ENCODE measurements around the gene OR56A5.

The OR56A5 gene, protein sequence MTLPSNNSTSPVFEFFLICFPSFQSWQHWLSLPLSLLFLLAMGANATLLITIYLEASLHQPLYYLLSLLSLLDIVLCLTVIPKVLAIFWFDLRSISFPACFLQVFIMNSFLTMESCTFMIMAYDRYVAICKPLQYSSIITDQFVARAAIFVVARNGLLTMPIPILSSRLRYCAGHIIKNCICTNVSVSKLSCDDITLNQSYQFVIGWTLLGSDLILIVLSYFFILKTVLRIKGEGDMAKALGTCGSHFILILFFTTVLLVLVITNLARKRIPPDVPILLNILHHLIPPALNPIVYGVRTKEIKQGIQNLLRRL

DNA sequence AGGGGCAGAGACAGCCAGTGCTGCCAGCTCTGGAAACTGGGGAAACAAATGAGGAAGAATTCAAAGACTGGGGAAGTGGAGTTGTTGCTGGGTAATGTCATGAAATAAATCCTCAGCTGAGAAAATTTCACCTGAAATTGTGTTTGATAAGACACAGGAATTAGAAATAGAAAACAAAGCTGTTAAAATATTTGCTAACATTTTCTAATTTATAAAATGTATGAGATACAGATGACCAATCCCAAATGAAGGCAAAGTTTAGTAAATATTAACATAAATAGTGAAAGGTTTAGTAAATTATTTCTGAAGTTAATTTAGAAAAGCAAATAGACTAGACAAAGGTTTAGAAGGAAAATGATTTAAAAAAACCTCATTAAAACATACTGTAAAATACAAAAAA, at the start of gene OR56A5:
Gene OR56A5 (minus strand): TSS at position 101 of the 400 bp plus-strand sequence. CDS start 0 bp downstream, at position 101.
- Mint-ChIP-seq H3K27me3 (peaks cover 23% of the 10 kb centered on the region), H3K27ac (peak within 1 kb of the TSS in 1 of 2 donors; percentile 9), H3K4me1 (no peaks in the 10 kb centered on the region), H3K4me3 (no peak within 1 kb of the TSS), H3K9me3 (peaks cover 0 to 10% of the 10 kb centered on the region in 2 donors)
- DNase-seq, result no peak
- no peak for ATAC-seq

DNA sequence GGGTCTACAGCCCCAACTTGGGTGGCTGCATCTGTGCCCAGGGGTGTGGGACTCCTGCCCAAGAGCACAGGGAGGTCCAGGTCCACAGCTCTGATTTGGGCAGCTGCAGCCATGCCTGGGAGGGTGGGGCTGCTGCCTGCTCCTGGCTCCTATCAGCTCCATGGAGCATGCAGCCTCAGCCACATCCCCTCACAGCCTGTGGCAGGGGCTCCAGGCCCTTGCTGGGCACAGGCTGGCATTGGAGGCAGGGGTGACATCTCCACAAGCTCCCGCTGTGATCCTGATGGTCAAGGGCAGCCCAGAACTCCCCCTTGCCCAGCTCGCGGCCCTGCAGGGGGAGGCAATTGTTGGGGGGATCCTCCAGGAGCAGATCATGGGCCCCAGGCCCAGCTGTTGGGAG, 44.7 kb upstream of the OR56A5 start:
- ATAC-seq, result peak; percentile 23
- DNase-seq, result no peak
- peaks cover 7 to 9% of the 10 kb centered on the region in 2 donors for H3K9me3 Mint-ChIP-seq
- H3K4me3 Mint-ChIP-seq, result no peak overlapping the region
- no peak overlapping the region for H3K27ac Mint-ChIP-seq
- H3K4me1 Mint-ChIP-seq, result no peaks in the 10 kb centered on the region
- H3K27me3 Mint-ChIP-seq, result peaks cover 32% of the 10 kb centered on the region

DNA sequence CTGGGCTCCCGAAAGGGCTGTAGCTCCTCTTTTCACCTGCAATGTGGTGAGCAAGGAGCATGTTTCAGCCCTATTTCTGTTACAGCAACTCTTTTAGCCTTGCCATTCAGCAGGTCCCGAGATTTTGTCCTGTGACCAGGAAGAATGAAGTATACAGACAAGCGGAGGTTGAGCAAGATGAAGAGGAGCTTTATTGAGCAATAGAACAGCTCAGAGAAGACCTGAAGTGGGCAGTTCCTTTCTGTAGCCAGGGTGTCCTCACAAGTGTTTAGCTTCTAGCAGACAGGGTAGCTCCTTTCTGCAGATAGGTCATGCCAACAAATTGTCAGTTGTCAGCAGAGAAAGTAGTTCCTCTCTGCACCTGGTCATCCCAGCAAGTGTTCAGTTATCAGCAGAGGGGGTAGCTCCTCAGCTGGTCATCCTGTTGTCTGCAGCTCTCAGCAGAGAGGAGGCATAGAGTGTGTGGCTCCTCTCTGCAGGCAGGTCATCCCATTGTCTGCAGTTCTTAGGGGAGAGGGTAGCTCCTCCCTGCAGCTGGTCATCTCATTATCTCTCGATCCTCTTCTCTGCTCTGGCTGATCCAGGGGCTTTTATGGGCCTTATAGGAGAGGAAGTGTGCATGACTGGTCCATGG, 43.9 kb upstream of the OR56A5 start:
- H3K27ac Mint-ChIP-seq, result no peak overlapping the region
- H3K27me3 Mint-ChIP-seq, result peaks cover 32% of the 10 kb centered on the region
- peaks cover 7 to 9% of the 10 kb centered on the region in 2 donors for H3K9me3 Mint-ChIP-seq
- peak; percentile 7 for ATAC-seq
- no peaks in the 10 kb centered on the region for H3K4me1 Mint-ChIP-seq
- no peak for DNase-seq
- H3K4me3 Mint-ChIP-seq, result no peak overlapping the region

DNA sequence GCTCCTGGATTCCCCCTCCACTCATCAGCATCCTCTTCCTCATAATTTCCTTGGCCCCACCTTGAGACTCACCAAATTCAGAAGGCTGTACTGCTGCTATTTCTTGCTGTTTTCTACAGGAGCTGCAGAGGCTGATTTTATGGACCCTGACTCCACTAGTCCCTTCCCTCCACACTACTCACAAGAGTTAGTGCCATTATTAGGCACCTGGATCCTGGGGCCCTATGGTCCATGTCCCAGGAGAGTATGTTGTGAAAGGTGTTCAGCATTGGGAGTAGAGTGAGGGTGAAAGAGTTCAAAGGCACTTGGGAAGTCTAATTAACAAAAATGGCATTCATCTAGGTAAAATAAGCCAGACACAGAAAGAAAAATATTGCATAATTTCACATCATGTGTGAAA, 38.6 kb upstream of the OR56A5 start, which contains the start of gene OR56A4:
Gene OR56A4 (minus strand): TSS at position 101 of the 400 bp plus-strand sequence. CDS start 3,954 bp downstream, outside the sequence.
- Mint-ChIP-seq H3K4me3 (no peak within 1 kb of the TSS), H3K4me1 (no peaks in the 10 kb centered on the region), H3K27ac (no peak within 1 kb of the TSS), H3K9me3 (no peaks in the 10 kb centered on the region), H3K27me3 (peaks cover 30% of the 10 kb centered on the region)
- ATAC-seq (no peak), DNase-seq (no peak)

DNA sequence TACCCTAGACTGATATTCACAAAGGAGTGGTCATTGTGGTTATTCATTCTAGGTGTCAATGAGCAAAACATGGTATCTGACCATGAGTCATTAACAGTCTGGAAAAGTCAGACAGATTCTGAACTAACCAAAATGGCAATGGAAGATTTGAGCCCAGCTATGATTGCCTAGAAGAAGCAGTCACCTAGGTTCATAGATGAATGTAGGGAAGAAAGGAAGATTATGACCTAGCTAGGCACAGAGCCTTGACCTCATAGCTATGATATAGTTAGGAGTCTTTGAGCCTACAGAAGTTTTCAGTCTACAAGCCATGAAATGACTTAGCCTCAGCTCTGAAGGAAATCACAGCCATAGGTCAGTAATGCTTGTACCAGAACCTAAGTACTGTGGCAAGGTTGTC, 38.1 kb upstream of the OR56A5 start:
- Mint-ChIP-seq H3K27ac (no peak overlapping the region), H3K4me1 (no peaks in the 10 kb centered on the region), H3K9me3 (no peaks in the 10 kb centered on the region), H3K4me3 (no peak overlapping the region), H3K27me3 (peaks cover 28% of the 10 kb centered on the region)
- no peak for DNase-seq
- ATAC-seq, result peak; percentile 23

DNA sequence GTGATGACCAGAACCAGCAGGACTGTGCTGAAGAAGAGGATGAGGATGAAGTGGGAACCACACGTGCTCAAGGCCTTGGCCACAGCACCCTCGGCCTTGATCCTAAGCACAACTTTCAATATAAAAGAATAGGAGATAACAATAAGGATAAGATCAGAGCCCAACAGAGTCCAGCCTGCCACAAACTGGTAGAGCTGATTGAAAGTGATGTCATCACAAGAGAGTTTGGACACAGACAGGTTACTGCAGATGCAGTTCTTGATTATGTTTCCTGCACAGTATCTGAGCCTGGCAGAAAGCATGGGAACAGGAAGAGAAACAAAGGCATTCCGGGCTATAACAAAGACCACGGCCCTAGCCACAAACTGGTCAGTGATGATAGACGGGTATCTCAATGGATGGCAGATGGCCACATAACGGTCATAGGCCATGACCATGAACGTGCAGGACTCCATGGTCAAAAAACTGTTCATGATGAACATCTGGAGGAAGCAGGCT, 34.0 kb upstream of the OR56A5 start:
- DNase-seq (no peak), ATAC-seq (no peak)
- no peak overlapping the region for H3K27ac Mint-ChIP-seq

DNA sequence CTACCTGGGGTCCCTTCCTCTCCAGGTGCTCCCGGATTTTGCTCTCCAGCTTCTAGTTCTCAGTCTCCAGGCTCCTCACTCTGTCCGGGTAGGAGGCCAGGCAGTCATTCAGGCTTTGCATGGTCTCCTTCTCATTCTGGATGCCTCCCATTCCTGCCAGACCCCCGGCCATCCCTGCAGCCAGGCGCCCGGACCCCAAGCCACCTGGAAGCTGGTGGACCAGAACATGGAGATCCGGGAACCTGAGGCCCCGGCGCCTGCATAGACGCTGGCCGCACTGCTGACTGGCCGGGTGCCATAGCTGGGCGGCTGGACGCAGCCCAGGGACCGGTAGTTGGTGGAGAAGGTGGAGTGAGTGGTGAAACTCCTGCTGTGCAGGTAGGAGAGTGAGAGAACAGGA, 26.5 kb upstream of the OR56A5 start:
- DNase-seq (no peak), ATAC-seq (no peak)
- Mint-ChIP-seq H3K9me3 (no peaks in the 10 kb centered on the region), H3K4me3 (no peak overlapping the region), H3K27ac (no peak overlapping the region), H3K27me3 (peaks cover 20% of the 10 kb centered on the region), H3K4me1 (no peaks in the 10 kb centered on the region)

More for the DNA sequence above, 34.0 kb upstream of the OR56A5 start:
- H3K4me1 Mint-ChIP-seq, result no peaks in the 10 kb centered on the region
- H3K9me3 Mint-ChIP-seq, result no peaks in the 10 kb centered on the region
- H3K27me3 Mint-ChIP-seq, result peaks cover 29% of the 10 kb centered on the region
- no peak overlapping the region for H3K4me3 Mint-ChIP-seq

DNA sequence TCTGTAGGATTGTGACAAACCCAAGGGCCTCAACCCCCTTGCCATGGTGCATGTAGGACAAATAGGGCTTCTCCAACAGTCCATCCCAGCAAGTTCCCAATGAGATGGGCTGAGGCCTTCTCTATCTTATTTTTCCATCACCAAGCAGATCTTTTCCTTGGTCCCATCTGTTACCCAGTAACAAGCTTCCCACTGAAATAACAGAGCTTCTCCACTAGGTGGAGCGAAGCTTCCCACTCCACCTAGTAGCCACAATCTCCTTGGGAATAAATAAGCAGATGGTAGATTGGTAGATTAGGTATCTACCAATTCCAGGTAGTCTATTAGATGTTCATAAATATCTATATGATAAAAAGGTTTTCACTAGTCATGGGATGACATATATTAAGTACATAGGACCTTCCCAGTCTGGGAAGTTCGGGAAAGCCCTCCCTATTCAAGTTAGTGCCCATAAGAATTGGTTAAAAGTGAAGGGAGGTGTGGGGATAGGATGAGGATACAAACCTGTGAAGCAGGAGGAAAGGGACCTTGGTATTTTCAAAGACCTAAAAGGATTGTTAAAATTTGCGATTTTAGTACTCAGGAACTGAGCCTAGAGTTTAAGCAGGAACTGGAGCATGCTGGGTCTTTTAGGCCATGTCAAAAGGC, 24.4 kb upstream of the OR56A5 start:
- Mint-ChIP-seq H3K27ac (no peak overlapping the region), H3K27me3 (peaks cover 19% of the 10 kb centered on the region), H3K9me3 (no peaks in the 10 kb centered on the region), H3K4me1 (no peaks in the 10 kb centered on the region), H3K4me3 (no peak overlapping the region)
- ATAC-seq, result no peak
- no peak for DNase-seq

DNA sequence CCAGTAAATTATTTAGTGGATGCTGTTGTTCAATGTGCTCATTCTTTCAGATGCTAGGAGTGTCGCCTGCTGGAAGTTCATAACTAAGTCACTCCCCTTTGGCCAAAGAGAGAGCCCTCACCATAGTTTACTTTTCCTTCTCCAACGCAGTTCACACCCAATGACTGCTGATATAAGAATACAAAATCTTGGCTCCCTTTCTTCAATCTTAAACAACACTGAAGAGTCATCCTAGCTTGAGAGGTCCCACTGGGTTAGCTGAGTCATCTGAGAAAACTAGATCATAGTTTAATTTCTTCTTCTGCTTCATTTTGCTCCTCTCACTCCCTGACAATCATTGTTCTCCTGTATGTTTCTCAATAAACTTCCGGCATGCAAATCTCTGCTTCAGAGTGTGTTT, 23.9 kb upstream of the OR56A5 start:
- Mint-ChIP-seq H3K27me3 (peaks cover 24% of the 10 kb centered on the region), H3K4me1 (no peaks in the 10 kb centered on the region), H3K9me3 (no peaks in the 10 kb centered on the region), H3K27ac (no peak overlapping the region), H3K4me3 (no peak overlapping the region)
- DNase-seq (no peak), ATAC-seq (no peak)

DNA sequence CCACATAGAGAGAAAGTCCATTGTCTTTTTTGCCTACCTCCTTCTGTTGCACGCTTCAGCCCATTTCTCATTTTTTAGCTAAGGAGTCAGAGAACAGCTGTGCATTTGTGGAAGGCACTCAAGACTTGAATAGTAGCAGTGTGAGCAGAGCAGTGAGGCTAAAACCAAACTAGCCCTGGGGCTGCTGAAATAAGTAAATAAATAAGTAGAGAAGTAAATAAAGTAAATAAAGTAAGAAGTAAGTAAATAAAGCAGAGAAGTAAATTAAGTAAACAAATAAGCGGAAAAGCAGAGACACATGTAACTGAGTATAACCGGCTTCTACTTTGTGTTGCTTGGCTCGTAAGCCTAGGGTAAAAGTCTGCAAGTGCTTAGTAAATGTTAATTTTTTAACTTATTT, 20.9 kb upstream of the OR56A5 start:
- H3K9me3 Mint-ChIP-seq, result no peaks in the 10 kb centered on the region
- DNase-seq (no peak), ATAC-seq (no peak)
- H3K4me3 Mint-ChIP-seq, result no peak overlapping the region
- H3K27me3 Mint-ChIP-seq, result peaks cover 41% of the 10 kb centered on the region
- H3K27ac Mint-ChIP-seq, result no peak overlapping the region
- no peaks in the 10 kb centered on the region for H3K4me1 Mint-ChIP-seq

DNA sequence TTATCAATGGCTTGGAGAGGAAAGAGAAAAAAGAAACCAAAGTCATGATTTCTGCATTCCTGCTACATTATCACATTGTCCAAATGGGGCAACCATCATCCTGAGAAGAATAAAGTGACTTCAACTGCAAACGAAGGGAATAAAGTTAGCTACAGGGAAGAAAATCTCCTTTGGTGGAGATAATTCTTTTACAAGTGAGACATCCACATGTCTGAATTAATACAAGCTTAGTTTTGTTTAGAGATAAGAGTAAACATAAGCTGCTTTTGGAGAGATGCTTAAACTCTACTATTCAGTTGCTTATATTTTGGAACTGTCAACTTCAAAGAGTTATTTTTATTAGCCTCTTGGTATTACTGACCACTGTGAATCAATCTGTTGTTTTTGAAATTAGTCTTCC, 18.6 kb upstream of the OR56A5 start, which contains the start of gene OR52L1:
Gene OR52L1 (minus strand): TSS at position 101 of the 400 bp plus-strand sequence. CDS start 55 bp downstream, at position 46.
- H3K4me3 Mint-ChIP-seq, result no peak within 1 kb of the TSS
- DNase-seq (no peak), ATAC-seq (no peak)
- H3K27ac Mint-ChIP-seq, result no peak within 1 kb of the TSS
- H3K9me3 Mint-ChIP-seq, result peaks cover 5 to 10% of the 10 kb centered on the region in 2 donors
- no peaks in the 10 kb centered on the region for H3K4me1 Mint-ChIP-seq
- H3K27me3 Mint-ChIP-seq, result peaks cover 61% of the 10 kb centered on the region

DNA sequence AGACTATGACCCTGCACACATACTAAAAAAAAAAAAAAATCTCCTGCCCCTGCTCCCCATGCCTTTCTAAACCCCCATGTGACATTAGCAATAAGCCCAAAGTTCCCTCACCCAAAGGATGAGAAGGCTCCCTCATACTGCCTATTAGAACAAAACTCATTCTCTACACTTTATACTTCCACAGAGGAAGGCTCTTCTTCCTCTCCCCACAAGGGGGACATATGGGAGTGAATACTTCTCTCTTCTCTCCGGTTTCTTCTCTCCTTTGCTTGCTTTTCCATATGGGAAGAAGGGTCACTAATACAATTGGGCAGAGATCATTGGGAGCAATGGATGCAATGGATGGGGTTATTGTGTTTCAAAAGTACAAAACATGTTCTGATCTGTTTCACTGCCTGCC, 15.1 kb upstream of the OR56A5 start:
- Mint-ChIP-seq H3K27me3 (peaks cover 49% of the 10 kb centered on the region), H3K9me3 (peaks cover 5 to 27% of the 10 kb centered on the region in 2 donors), H3K4me1 (no peaks in the 10 kb centered on the region), H3K27ac (no peak overlapping the region), H3K4me3 (no peak overlapping the region)
- ATAC-seq, result no peak
- no peak for DNase-seq

DNA sequence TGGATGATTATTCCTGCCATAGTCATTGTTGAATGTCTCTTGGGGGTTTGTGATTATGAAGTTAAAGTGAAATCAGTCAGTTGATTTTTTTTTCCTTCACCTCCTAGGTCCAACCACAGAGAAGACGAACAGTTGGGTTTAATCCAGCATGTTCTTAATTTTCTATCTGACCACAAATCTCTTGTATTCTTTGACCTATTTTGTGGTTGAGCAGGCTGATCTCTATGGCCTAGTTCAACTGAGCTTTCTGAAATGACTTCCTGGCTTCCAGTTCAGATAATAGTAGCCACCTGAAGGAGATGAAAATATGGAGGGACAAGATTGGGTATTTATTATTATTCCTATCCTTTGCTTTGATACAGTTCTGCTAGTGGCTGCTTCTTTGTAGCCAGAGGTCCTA, 5.2 kb upstream of the OR56A5 start:
- peaks cover 13% of the 10 kb centered on the region for H3K27me3 Mint-ChIP-seq
- no peak overlapping the region for H3K27ac Mint-ChIP-seq
- no peak for ATAC-seq

DNA sequence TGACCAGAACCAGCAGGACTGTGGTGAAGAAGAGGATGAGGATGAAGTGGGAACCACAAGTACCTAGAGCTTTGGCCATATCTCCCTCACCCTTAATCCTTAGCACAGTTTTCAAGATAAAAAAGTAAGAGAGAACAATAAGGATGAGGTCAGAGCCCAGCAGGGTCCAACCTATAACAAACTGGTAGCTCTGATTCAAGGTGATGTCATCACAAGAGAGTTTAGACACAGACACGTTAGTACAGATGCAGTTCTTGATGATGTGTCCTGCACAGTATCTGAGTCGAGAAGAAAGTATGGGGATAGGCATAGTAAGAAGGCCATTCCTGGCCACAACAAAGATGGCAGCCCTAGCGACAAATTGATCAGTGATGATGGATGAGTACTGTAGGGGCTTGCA, 586 bp downstream of the OR56A5 start:
- no peaks in the 10 kb centered on the region for H3K4me1 Mint-ChIP-seq
- ATAC-seq, result no peak
- peaks cover 0 to 17% of the 10 kb centered on the region in 2 donors for H3K9me3 Mint-ChIP-seq
- no peak overlapping the region for H3K4me3 Mint-ChIP-seq
- H3K27ac Mint-ChIP-seq, result no peak overlapping the region
- peaks cover 23% of the 10 kb centered on the region for H3K27me3 Mint-ChIP-seq
- no peak for DNase-seq

More for the DNA sequence above, 5.2 kb upstream of the OR56A5 start:
- Mint-ChIP-seq H3K9me3 (peaks cover 0 to 3% of the 10 kb centered on the region in 2 donors), H3K4me3 (no peak overlapping the region), H3K4me1 (no peaks in the 10 kb centered on the region)
- no peak for DNase-seq

DNA sequence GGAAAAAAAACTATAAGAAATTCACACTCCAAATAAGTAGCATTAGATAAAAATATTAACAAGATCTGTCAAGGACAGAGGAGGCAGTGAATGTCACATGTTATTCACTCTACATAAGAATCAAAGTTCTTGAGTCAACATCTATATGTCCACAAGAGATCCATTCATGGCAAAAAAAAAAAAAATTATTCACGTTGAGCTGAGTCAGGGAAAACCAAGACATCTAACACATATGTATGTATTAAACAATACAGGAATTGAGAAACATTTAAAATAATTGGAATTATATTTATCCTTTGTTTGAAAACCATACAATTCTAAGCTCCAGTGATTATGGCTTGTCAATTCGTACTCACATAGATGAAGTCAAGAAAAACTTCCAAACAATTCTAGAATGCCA, 1.3 kb downstream of the OR56A5 start:
- Mint-ChIP-seq H3K4me3 (no peak overlapping the region), H3K27me3 (peaks cover 23% of the 10 kb centered on the region), H3K4me1 (no peaks in the 10 kb centered on the region), H3K27ac (no peak overlapping the region), H3K9me3 (peaks cover 0 to 18% of the 10 kb centered on the region in 2 donors)
- DNase-seq, result no peak
- no peak for ATAC-seq

Measured in stimulated activated naive CD8-positive, alpha-beta T cell treated with anti-CD3 and anti-CD28 coated beads, Interleukin-15, amount 100 ng/mL, for 72 hours (primary cell).